Limb (tissue), 2 donors: ENCODE measurements around the gene VPS51.

ENCODE experiments used
- DNase-seq, 2 donors: peaks; one replicate each; pipeline ENCODE4 v3.0.0-alpha.2; 2016; ENCODE audit errors: extremely low spot score in 2 of 2

VPS51 gene

DNA sequence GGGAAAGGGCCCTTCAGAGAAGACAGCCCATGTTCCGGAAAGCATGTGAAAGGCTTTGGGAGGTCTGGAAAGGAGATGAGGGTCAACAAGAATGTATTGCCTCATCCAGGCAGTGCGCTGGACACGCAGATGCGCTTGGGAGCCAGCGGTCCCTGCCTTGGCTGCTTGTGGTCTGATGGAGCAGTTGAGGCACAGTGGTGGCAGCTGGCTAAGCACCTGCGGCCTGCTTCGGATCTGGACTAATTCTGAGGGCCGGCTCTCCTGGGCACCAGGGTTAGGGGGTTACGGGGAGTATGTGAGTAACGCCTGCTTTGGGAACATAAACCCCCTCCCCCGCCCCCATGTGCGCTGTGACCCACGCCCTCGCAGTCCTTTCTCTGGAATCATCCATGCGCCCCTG lies 11.1 kb downstream of the VPS51 start:
- no peak for DNase-seq

DNA sequence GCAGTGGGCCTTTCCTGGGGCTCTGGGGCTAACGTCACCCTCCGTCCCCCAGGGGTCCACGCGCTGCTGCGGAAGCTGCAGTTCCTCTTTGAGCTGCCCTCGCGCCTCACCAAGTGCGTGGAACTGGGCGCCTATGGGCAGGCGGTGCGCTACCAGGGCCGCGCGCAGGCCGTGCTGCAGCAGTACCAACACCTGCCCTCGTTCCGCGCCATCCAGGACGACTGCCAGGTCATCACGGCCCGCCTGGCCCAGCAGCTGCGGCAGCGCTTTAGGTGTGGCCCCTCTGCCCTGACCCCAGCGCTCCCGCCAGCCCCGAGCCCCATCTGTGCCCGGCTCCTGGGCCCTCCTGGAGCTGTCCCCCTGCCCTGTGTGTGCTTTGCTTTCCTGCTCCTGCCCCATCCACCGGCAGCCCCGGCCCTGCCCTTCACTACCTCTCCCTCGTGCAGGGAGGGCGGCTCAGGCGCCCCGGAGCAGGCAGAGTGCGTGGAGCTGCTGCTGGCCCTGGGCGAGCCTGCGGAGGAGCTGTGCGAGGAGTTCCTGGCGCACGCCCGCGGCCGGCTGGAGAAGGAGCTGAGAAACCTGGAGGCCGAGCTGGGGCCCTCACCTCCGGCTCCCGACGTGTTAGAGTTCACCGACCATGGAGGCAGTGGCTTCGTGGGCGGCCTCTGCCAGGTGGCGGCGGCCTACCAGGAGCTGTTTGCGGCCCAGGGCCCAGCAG lies 11.9 kb downstream of the VPS51 start:
- no peak for DNase-seq

DNA sequence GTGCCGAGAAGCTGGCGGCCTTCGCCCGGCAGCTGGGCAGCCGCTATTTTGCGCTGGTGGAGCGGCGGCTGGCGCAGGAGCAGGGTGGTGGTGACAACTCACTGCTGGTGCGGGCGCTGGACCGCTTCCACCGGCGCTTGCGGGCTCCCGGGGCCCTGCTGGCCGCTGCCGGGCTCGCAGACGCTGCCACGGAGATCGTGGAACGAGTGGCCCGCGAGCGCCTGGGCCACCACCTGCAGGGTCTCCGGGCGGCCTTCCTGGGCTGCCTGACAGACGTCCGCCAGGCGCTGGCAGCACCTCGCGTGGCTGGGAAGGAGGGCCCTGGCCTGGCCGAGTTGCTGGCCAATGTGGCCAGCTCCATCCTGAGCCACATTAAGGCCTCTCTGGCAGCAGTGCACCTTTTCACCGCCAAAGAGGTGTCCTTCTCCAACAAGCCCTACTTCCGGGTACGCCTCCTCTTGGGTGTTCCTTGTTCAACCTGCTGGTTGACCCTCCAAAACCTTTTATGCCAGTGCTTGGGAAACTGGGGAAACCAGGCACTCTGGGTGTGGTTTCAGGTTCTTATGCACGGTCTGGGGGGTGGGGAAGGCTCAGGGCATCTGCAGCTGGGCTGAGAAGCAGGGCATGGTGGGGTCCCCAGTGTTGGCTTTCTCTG lies 12.6 kb downstream of the VPS51 start:
- no peak for DNase-seq

DNA sequence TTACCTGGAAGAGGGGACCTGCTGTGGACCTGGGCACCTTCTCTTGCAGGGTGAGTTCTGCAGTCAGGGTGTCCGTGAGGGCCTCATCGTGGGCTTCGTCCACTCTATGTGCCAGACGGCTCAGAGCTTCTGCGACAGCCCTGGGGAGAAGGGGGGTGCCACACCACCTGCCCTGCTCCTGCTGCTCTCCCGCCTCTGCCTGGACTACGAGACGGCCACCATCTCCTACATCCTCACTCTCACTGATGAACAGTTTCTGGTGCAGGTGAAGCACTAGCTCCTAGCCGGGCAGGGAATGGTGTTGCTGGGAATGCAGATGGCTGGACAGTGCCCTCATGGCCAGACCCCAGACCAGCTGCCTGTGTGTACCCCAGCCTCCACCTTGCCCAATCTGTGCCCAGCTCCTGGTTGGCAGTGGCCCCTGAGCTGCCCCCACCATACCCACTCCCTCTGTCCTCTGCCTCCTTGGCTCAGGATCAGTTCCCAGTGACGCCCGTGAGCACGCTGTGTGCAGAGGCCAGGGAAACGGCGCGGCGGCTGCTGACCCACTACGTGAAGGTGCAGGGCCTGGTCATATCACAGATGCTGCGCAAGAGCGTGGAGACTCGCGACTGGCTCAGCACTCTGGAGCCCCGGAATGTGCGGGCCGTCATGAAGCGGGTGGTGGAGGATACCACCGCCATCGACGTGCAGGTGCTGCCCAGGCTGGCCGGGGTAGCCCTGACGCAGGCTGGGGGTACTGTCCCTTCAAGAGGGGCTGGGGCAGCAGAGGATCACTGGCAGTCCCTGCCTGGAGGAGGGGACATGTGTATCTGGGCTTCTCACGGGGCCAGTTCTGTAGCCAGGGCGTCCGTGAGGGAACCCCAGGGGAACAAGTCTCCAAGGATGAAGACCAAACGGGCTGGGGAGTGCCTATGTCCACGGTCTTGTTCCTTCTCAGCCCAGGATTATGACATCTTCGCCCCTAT lies 13.5 kb downstream of the VPS51 start:
- no peak for DNase-seq

DNA sequence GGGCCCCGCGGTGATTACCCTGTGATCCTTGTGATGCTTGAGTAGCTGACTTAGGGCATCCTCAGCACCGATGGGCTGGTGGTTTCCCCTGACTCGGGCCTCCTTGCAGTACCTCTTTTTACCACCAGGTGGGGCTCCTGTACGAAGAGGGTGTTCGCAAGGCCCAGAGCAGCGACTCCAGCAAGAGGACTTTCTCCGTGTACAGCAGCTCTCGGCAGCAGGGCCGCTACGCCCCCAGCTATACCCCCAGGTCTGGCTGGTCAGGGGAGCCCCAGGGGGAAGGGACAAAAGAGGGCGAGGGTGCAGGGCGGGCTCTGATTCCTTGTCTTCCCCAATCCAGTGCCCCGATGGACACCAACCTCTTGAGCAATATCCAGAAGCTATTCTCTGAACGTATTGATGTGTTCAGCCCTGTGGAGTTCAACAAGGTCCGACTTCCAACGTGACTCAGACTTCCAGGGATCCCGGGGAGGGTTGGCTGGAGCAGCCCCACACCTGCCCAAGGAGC lies 14.4 kb downstream of the VPS51 start:
- DNase-seq, result peak; percentile 82 to 94

DNA sequence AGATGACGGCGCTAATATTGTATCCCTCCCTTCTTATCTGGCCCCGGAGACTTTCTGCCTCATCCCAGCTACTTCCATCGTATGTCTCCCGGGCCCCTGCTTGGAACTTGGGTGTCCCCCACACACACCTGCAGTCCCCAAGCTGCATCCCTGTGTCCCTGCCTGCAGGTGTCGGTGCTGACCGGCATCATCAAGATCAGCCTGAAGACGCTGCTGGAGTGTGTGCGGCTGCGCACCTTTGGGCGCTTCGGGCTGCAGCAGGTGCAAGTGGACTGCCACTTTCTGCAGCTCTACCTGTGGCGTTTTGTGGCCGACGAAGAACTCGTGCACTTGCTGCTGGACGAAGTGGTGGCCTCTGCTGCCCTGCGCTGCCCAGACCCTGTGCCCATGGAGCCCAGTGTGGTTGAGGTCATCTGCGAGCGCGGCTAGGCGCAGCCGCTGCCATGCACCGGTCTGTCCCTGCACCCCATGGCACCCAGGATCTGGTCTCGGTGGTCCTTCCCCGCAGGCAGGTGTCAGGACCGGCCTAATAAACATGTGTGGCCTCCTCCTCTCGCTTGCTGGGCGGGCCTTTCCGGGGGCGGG lies 15.2 kb downstream of the VPS51 start:
- no peak for DNase-seq

DNA sequence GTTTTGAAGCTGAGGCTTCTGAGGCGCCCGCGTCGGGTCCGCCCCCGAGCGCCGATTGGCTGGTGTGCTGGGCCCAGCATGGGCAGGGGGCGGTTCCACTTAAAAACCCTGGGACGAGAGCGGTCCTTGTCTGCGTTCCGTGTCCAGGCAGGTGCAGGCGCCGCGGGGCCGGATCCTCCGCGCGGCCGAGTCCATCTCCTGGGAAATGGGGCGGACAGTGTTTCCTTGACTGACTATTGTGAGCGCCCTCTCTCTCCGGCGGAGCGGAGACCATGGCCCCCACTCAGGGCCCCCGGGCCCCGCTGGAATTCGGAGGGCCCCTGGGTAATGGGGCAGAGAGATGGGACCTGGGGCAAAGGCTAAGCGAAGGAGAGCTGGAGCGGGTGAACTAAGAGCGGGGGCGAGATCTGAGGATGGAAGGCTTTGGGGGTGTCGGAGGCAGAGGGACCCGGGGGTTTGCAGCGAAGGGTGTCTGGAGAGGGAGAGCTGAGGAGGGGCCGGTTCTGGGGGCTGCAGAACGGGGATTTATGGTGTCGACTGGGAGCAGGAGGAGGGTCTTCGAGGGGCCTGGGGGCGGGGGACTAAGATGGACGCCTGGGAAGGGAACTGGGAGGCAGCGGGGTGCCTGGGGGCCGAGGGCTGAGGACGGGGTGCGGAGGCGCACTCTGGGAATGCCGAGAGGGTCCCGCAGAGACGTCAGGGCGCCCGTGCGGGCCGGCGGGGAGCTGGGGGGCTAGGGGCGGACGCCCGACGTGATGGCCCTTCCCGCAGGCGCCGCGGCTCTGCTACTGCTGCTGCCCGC lies 15.9 kb downstream of the VPS51 start, which contains the start of gene TM7SF2:
Gene TM7SF2 (plus strand): TSS at position 129 of the 802 bp plus-strand sequence. CDS start 144 bp downstream, at position 273.
- peak; percentile 85 to 93 for DNase-seq

DNA sequence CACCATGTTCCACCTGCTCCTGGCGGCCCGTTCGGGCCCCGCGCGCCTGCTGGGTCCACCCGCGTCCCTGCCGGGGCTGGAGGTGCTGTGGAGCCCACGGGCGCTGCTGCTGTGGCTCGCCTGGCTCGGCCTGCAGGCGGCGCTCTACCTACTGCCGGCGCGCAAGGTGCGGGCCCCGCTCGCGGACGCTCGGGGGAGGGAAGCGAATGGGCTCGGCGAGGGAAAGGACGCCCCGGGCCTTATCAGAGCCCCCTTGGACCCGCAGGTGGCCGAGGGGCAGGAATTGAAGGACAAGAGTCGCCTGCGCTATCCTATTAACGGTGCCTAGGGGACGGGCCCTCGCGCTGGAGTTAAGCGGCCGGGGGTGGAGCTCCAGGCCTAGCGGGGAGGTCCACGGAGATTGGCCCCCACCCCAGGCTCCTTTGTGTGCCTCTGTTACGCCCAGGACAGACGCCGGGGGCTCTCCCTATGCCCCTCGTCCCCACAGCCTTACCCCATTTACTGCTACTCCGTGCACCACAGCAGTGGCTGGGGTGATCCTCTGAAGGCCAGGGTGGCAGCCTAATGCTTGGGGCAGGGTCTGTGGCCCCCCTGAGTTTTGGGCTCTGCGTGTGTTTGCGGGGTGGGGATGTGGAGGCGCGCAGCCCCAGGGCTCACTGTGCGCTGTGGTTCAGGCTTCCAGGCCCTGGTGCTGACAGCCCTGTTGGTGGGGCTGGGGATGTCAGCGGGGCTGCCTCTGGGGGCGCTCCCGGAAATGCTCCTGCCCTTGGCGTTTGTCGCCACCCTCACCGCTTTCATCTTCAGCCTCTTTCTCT lies 16.7 kb downstream of the VPS51 start:
- DNase-seq, result peak in 1 of 2 donors; percentile 81

DNA sequence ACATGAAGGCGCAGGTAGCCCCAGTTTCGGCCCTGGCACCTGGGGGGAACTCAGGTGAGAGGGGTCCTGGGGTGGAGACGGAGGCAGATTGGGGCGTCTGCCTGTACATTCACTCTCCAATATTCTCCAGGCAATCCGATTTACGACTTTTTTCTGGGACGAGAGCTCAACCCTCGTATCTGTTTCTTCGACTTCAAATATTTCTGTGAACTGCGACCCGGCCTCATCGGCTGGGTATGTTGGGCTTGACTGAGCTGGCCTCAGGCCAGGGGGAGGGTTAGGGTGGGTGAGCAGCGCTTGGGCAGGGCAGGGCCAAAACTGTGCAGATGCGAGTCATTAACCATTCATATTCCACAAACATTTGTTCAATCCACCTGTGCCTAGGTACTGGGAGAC lies 17.3 kb downstream of the VPS51 start:
- no peak for DNase-seq

DNA sequence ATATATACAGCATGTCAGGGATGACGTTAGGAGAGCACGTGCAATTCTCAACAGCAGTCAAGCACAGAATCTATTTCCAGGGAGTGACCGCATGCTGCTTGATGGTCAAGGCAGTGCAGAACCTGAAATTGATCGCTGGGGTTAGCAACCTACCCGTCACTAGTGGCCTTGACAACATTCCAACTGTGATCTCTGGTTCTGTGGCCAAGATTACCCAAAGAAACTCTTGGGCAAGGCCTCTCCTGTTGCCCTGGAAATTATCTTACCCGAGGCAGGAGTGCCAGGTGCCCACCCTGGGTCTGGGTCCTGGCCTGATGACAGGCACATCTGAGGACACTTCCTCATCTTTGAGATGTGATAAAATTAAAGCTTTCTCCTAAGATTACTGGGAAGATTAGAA lies 17.8 kb downstream of the VPS51 start:
- no peak for DNase-seq

DNA sequence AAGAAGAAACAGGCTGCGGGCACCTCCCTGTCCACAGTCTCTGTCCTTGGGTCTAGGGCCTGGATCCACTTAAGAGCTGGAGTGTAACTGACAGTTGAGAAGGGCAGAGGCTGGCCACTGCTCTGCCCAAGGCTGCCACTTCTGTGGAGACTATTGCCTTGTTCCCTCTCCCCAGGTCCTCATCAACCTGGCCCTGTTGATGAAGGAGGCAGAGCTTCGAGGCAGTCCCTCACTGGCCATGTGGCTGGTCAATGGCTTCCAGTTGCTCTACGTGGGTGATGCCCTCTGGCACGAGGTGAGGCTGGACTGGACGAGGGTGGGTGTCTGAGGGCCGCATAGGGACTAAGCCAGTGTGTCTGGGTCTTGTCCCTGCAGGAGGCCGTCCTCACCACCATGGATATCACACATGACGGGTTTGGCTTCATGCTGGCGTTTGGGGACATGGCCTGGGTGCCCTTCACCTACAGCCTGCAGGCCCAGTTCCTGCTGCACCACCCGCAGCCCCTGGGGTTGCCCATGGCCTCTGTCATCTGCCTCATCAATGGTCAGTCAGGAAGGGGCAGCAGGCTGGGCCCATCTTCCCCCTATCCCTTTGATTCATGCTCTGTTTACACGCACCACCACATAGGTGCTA lies 18.6 kb downstream of the VPS51 start:
- no peak for DNase-seq

DNA sequence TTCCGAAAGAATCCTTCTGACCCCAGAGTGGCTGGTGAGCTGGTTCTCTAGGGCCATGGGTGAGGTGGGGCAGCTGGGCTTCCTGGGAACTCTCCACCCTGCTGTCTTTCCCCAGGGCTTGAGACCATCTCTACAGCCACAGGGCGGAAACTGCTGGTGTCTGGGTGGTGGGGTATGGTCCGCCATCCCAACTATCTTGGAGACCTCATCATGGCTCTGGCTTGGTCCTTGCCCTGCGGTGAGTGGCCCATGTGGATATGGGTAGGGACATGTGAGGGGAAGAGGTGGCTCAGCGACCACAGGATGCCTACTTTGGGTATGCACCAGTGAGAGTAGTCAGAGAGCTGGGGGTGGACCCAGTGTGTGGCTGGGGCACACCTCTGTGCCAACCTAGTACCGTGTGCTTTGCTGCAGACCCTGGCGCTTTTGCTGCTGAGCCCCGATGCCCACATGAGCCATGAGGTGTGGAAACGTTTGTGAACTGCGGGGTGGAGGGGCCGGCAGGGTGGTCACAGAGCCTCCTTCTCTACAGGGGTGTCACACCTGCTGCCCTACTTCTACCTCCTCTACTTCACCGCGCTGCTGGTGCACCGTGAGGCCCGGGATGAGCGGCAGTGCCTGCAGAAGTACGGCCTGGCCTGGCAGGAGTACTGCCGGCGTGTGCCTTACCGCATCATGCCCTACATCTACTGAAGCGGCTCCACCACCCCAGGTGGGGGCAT lies 19.5 kb downstream of the VPS51 start:
- DNase-seq, result no peak

DNA sequence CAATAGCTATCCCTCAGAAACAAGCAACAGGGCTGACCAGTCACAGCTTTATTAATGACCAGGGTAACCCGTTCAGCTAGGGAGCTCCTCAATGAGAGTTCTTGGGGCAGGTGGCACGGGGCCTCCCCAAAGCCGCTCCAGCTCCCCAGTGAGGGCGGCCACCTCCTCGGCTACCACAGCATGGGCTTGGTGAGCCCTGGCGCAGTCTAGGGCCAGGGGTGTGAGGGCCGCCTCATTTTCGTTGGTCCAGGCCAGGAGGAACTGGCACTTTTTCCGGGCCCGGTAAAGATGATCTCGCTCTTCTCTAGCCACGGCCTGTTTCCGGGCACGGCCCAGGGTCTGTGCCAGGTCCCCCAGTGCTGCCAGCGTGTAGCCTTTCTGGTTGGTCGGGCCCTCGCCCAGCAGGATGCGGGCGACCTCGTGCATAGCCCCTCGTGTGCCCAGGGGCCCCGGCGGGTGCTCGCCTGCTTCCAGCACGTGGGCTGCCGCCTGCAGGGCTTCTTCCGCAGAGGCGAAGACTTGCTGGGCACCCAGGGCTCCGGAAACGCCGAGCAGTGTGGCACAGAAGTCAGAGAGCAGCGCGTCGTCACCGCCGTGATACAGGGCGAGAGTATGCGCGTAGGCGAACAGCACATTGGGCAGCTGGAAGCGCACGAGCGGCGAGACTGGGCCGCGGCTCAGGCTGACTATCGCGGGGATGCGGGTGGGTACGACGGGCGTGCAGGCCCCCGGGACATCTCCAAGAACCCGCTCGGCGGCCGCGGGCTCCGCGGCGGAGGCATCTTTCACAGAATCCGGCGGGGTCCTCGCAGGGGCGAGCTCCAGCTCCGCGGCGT lies 20.6 kb downstream of the VPS51 start:
- DNase-seq, result no peak

DNA sequence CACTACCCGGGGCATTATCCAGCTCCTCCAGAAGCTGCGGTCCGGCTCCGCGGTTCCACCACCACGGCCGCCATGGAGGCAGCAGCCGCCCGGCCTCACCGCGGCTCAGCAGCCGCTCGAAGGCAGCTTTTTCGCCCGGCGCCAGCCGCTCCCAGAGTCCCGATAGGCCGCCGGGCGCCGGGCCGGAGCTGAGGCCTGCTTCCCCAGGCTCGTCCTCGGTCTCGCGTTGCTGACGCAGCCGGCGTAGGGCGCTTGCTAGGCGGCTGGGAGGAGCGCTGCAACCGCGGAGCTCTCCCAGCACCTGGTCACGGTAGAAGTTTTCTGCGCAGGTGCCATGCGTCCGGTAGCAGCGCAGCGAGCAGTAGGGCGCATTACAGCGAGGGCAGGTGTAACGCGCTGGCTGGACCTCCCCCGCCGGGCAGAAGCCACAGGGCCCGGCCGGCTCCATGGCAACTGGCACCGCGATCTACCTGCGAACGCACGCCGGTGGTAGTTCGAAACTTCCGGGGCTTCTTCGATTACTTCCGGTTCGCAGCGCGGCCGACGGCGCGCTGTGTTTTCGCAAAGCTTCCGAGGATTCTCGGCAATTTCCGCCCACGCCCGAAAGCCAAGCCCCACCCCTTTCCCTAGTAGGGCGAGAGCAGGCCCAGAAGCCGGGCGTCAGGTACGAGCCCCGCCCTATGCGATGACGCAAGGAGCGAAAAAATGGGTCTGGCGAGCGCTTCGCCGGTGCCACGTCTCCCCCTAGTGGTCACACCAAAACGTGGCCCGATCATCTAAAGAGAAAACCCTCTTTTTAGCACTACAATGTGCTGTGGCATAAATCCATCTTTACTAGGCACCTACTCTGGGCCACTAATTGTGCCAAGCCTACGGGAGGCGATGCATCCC lies 21.4 kb downstream of the VPS51 start, which contains the start of gene ZNHIT2:
Gene ZNHIT2 (minus strand): TSS at position 496 of the 891 bp plus-strand sequence. CDS start 48 bp downstream, at position 448.
- peak; percentile 99 for DNase-seq

DNA sequence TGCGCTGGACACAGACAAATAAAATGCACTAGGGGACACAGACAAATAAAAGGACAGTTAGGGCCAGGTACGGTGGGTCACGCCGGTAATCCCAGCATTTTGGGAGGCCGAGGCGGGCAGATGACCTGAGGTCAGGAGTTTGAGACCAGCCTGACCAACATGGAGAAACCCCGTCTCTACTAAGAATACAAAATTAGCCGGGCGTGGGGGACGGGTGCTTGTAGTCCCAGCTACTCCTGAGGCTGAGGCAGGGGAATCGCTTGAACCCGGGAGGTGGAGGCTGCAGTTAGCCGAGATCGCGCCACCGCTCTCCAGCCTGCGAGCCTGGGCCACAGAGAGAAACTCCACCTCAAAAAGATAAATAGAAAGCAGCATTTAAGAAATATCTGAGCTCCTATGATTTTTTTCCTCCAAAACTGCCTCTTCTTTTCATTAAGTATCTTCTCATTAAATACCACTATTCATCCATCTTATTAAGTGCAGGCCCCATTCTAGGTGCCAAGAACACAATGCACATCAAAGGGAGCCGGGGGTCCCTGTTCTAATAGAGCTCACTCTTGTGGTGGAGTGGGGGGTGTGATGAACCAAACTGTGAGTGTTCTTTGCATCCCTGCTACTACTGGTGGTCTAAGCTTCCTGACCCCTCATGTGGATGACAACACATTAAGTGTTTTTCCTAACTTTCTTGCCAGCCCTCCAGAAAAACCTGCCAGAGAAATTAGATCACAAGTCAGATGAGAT lies 22.3 kb downstream of the VPS51 start:
- no peak for DNase-seq
